Measurements from ENCODE around the gene BMP7.
"Not testable (repeated sequence)": the region's sequence is repeated elsewhere in the genome, so short reads cannot be mapped to it uniquely, and the experiment has no call there.

The BMP7 gene

DNA sequence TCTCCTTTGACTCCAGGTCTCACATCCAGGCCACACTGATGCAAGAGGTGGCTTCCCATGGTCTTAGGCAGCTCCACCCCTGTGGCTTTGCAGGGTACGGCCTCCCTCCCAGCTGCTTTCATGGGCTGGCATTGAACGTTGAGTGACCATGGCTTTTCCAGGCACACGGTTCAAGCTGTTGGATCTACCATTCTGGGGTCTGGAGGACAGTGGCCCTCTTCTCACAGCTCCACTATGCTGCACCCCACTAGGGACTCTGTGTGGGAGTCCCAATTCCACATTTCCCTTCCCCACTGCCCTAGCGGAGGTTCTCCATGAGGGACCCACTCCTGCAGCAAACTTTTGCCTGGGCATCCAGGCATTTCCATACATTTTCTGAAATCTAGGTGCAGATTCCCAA is 27.1 kb downstream of the BMP7 start:
- WGBS, 2 experiments (ENCODE audit: insufficient coverage in 2 of 2) = 81 to 93% methylated on average over 3 to 4 of the region's 4 CpGs
- not testable (repeated sequence) for H3K4me1 ChIP-seq (ENCODE audit: control insufficient read depth, insufficient read depth, low read length, poor library complexity, severe bottlenecking); H3K4me3 ChIP-seq (ENCODE audit: extremely low read depth, insufficient read depth, low read length, poor library complexity, severe bottlenecking); H3K36me3 ChIP-seq (ENCODE audit: control insufficient read depth, insufficient read depth, low read length); H3K9me3 ChIP-seq (ENCODE audit: control insufficient read depth, low read length); H3K27ac ChIP-seq (ENCODE audit: low read depth, low read length, severe bottlenecking)

DNA sequence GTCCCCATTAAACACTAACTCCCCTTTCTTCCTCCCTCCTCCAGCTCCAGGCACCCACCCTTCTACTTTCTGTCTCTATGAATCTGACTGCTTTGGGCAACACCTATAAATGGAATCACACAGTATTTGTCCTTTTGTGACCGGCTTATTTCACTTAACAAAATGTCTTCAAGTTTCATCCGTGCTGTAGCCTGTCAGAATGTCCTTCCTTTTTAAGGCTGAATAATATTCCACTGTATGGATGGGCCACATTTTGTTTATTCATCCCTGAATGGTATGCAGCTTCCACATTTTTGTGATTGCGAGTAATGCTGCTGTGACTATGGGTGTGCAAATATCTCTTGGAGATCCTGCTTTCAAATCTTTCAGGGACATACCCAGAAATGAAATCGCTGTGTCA is 28.4 kb downstream of the BMP7 start:
- no peaks in the 10 kb centered on the region for H3K36me3 ChIP-seq (ENCODE audit: control insufficient read depth, insufficient read depth, low read length)
- no peaks in the 10 kb centered on the region for H3K4me1 ChIP-seq (ENCODE audit: control insufficient read depth, insufficient read depth, low read length, poor library complexity, severe bottlenecking)
- no peak overlapping the region for H3K4me3 ChIP-seq (ENCODE audit: extremely low read depth, insufficient read depth, low read length, poor library complexity, severe bottlenecking)
- 80 to 88% methylated on average over 3 to 4 of the region's 4 CpGs for WGBS, 2 experiments (ENCODE audit: insufficient coverage in 2 of 2)
- H3K9me3 ChIP-seq (ENCODE audit: control insufficient read depth, low read length) = peaks cover 7% of the 10 kb centered on the region
- H3K27ac ChIP-seq (ENCODE audit: low read depth, low read length, severe bottlenecking) = no peak overlapping the region

DNA sequence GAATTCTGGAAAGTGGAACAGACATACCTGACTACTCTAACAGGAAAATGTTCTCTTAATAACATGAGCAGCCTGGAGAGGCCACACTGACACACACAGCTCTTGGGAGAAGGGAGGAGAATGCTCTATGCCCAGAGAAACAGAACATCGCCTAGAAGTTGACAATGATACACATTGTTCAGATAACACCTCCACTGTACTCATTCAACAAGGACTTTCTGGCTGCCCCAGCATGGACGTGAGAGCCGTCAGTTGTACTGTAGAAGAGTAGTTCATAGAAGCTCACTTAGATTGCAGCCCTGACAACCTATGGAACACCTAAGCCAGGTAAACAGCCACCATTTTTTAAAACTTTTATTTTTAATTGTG is 28.9 kb downstream of the BMP7 start:
- Histone ChIP-seq H3K4me3 (ENCODE audit: extremely low read depth, insufficient read depth, low read length, poor library complexity, severe bottlenecking) (no peak overlapping the region), H3K9me3 (ENCODE audit: control insufficient read depth, low read length) (peaks cover 7% of the 10 kb centered on the region), H3K27ac (ENCODE audit: low read depth, low read length, severe bottlenecking) (no peak overlapping the region), H3K4me1 (ENCODE audit: control insufficient read depth, insufficient read depth, low read length, poor library complexity, severe bottlenecking) (no peaks in the 10 kb centered on the region), H3K36me3 (ENCODE audit: control insufficient read depth, insufficient read depth, low read length) (no peaks in the 10 kb centered on the region)
- no CpG with 5 or more reads among the region's 3 CpGs for WGBS, 2 experiments (ENCODE audit: insufficient coverage in 2 of 2)

DNA sequence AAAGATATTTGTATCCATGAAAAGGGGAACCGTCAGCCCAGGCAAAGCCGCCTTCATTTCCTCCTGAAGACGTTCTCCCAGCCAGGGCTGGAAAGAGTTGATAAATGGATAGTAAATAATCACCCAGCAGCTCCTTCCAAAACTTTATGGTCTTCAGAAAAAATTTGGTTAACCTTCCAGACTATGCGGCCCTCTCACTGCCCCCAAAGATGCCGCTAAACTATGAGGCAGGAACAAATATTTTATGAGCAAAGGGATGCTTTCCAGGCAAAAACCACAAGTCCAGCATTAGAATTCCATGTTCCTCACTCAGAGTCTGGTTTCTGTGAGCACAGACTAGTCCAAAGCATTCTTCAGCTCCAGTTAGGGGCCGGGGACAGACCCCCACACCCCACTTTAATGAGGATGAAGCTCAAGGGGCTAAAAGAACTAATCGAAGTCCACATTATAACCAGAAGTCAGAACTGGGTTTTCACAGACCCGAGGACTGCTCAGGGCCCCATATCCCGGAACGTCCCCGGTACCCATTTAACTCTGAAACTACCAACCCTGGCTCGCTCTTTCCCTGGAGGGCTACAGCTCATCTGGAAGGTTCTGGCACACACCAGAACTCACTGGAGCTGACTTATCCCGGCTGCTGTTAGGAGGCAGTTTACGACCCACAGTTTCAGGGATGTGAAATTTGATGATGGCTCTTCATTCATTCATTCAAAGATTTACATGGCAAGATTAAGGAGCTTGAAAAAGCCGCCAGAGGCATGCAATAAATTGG is 29.4 kb downstream of the BMP7 start:
- WGBS, 2 experiments (ENCODE audit: insufficient coverage in 2 of 2) = 86 to 93% methylated on average over 8 to 13 of the region's 15 CpGs
- H3K9me3 ChIP-seq (ENCODE audit: control insufficient read depth, low read length) = peaks cover 7% of the 10 kb centered on the region
- H3K27ac ChIP-seq (ENCODE audit: low read depth, low read length, severe bottlenecking) = no peak overlapping the region
- H3K4me1 ChIP-seq (ENCODE audit: control insufficient read depth, insufficient read depth, low read length, poor library complexity, severe bottlenecking) = no peaks in the 10 kb centered on the region
- no peak overlapping the region for H3K4me3 ChIP-seq (ENCODE audit: extremely low read depth, insufficient read depth, low read length, poor library complexity, severe bottlenecking)
- no peaks in the 10 kb centered on the region for H3K36me3 ChIP-seq (ENCODE audit: control insufficient read depth, insufficient read depth, low read length)

DNA sequence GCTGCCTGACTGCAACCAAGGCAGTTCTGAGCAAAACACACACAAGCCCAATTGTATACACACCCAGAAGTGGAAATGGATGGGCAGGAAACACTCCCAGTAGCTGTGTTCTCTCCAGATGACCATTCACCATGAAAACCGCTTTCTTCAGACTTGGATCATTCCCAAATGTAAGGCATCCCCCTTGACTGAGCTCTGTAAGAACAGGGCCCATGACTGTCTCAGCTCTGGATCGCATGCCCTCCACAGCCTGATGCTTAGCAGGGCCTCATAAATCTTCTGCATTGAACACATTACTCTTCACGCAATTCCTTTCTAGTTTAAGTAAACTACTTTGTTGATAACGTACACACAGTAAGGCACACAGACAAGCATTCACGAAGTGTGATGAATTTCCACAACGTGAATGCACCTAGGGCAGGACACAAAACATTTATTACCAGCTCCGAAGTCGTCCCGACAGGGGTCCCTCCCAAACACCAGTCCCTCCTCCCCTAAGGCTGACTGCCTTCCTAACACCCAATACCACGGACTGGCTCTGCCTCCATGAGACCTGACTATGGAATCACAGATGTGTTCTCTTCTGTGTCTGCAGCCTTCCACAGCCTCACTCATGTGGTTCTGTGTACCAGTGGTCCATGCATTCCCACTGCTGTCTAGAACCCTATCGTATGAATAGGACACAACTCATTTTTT is 31.7 kb downstream of the BMP7 start:
- H3K4me3 ChIP-seq (ENCODE audit: extremely low read depth, insufficient read depth, low read length, poor library complexity, severe bottlenecking) = no peak overlapping the region
- WGBS, 2 experiments (ENCODE audit: insufficient coverage in 2 of 2) = 80 to 82% methylated on average over 10 of the region's 11 CpGs

DNA sequence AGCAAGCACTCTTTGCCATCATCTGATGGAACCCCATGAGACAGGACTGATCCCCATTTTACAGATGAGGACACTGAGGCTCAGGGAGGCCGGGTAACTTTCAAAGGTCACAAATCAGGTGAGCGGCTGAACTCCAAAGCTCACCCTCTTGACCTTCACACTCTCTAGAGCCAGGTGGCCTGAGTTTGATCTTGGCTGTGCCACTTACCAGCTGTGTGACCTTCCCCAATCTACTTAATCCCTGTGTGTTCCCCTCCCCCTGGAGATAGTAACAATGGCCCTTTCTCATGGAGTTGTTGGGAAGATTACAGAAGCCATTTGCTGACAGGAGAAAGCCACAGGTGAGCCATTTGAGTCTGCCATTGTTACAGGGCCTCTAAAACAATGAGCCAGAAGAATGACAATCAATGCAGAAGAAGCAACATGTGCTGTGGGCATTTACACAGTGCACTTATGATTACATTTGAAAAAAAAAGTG is 34.5 kb downstream of the BMP7 start:
- H3K4me1 ChIP-seq (ENCODE audit: control insufficient read depth, insufficient read depth, low read length, poor library complexity, severe bottlenecking) = no peaks in the 10 kb centered on the region
- 80 to 92% methylated on average over 2 of the region's 2 CpGs for WGBS, 2 experiments (ENCODE audit: insufficient coverage in 2 of 2)

More for the DNA sequence above, 31.7 kb downstream of the BMP7 start:
- Histone ChIP-seq H3K27ac (ENCODE audit: low read depth, low read length, severe bottlenecking) (no peak overlapping the region), H3K36me3 (ENCODE audit: control insufficient read depth, insufficient read depth, low read length) (no peaks in the 10 kb centered on the region), H3K9me3 (ENCODE audit: control insufficient read depth, low read length) (peaks cover 3% of the 10 kb centered on the region), H3K4me1 (ENCODE audit: control insufficient read depth, insufficient read depth, low read length, poor library complexity, severe bottlenecking) (no peaks in the 10 kb centered on the region)

DNA sequence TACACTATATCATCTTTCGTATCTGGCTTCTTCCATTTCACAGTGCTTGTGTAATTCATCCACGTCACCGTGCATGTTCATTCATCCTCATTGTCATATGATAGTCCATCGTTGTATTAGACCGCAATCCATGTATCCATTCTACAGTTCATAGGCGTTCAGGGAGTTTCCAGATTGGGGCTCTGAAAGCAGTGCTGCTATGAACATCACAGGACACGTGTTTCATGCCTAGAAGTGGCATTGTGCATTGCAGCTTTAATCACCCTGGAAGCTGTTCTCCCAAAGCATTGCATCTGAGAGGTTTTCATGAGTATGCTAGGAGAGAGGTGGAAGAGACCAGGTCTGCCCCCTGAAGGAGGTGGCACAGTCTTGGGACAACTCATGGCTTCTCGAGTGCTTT is 35.3 kb downstream of the BMP7 start:
- Histone ChIP-seq H3K36me3 (ENCODE audit: control insufficient read depth, insufficient read depth, low read length) (no peaks in the 10 kb centered on the region), H3K4me1 (ENCODE audit: control insufficient read depth, insufficient read depth, low read length, poor library complexity, severe bottlenecking) (no peaks in the 10 kb centered on the region), H3K4me3 (ENCODE audit: extremely low read depth, insufficient read depth, low read length, poor library complexity, severe bottlenecking) (no peak overlapping the region), H3K27ac (ENCODE audit: low read depth, low read length, severe bottlenecking) (no peak overlapping the region), H3K9me3 (ENCODE audit: control insufficient read depth, low read length) (no peaks in the 10 kb centered on the region)
- 80 to 85% methylated on average over 7 to 8 of the region's 8 CpGs for WGBS, 2 experiments (ENCODE audit: insufficient coverage in 2 of 2)

More for the DNA sequence above, 34.5 kb downstream of the BMP7 start:
- H3K27ac ChIP-seq (ENCODE audit: low read depth, low read length, severe bottlenecking) = no peak overlapping the region
- H3K4me3 ChIP-seq (ENCODE audit: extremely low read depth, insufficient read depth, low read length, poor library complexity, severe bottlenecking) = no peak overlapping the region
- H3K9me3 ChIP-seq (ENCODE audit: control insufficient read depth, low read length) = no peaks in the 10 kb centered on the region
- H3K36me3 ChIP-seq (ENCODE audit: control insufficient read depth, insufficient read depth, low read length) = no peaks in the 10 kb centered on the region

DNA sequence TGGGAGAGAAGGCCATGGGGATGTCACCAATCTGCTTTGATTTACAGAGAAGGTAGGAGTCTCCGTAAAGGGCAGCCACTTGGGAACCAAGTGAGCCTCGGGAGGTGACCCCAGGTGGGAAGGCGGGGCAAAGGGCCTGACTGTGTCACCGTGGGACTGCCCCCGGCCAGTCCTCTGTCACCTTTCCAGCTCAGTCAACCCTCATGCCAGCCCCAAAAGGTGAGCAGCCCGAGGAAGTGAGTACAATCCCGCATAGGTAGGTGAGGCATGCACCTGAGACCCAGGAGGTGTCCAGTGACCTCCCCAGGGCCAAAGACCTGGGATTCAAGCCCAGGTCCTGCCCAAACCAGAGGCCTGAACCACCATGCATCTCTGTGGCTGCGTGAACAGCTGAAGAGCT is 36.2 kb downstream of the BMP7 start:
- H3K27ac ChIP-seq (ENCODE audit: low read depth, low read length, severe bottlenecking) = no peak overlapping the region
- H3K9me3 ChIP-seq (ENCODE audit: control insufficient read depth, low read length) = no peaks in the 10 kb centered on the region
- no peak overlapping the region for H3K4me3 ChIP-seq (ENCODE audit: extremely low read depth, insufficient read depth, low read length, poor library complexity, severe bottlenecking)
- 92 to 95% methylated on average over 6 to 8 of the region's 8 CpGs for WGBS, 2 experiments (ENCODE audit: insufficient coverage in 2 of 2)
- H3K4me1 ChIP-seq (ENCODE audit: control insufficient read depth, insufficient read depth, low read length, poor library complexity, severe bottlenecking) = no peaks in the 10 kb centered on the region
- no peaks in the 10 kb centered on the region for H3K36me3 ChIP-seq (ENCODE audit: control insufficient read depth, insufficient read depth, low read length)

DNA sequence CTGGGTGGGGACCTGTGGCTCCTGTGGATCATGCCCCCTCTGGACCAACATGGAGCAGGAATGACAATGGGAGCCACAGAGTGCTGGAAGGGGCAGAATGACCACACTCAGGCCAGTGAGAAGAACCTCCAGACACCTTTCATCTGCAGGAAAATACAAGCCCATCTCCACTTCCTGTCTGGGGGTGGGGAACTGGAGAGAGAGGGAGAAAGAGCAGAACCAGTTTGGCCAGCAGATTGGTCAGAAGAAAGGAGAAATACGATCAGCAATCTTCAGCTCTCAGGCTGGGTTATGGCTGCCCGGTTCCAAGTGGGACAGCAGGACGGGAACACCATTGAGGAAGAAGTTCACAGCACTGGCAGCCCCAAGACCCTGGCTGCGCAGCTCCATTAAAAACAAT is 37.0 kb downstream of the BMP7 start:
- no peak overlapping the region for H3K4me3 ChIP-seq (ENCODE audit: extremely low read depth, insufficient read depth, low read length, poor library complexity, severe bottlenecking)
- 55 to 76% methylated on average over 3 of the region's 4 CpGs for WGBS, 2 experiments (ENCODE audit: insufficient coverage in 2 of 2)
- no peaks in the 10 kb centered on the region for H3K9me3 ChIP-seq (ENCODE audit: control insufficient read depth, low read length)
- no peaks in the 10 kb centered on the region for H3K36me3 ChIP-seq (ENCODE audit: control insufficient read depth, insufficient read depth, low read length)
- H3K27ac ChIP-seq (ENCODE audit: low read depth, low read length, severe bottlenecking) = no peak overlapping the region
- peaks cover 5% of the 10 kb centered on the region for H3K4me1 ChIP-seq (ENCODE audit: control insufficient read depth, insufficient read depth, low read length, poor library complexity, severe bottlenecking)

DNA sequence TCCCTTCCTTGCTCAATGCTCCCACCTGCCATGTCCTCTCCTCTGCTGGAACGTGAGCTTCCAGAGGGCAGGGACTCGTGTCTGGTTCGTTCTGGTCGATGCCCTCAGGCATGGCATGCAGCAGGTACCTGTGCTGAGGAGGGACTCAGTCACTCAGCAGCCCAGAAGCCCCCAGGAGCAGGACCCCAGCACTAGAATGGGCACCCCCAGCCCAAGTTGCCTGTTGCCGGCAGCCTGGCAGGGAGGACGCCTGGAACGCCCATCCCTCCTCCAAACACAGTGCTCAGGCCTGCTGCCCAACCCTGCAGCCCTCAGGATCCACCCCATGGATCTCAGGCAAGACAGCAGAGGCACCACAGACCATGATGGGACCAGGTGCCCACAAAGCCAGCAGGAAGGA is 40.6 kb downstream of the BMP7 start:
- Histone ChIP-seq H3K4me3 (ENCODE audit: extremely low read depth, insufficient read depth, low read length, poor library complexity, severe bottlenecking) (no peak overlapping the region), H3K36me3 (ENCODE audit: control insufficient read depth, insufficient read depth, low read length) (no peaks in the 10 kb centered on the region), H3K4me1 (ENCODE audit: control insufficient read depth, insufficient read depth, low read length, poor library complexity, severe bottlenecking) (peaks cover 5% of the 10 kb centered on the region), H3K27ac (ENCODE audit: low read depth, low read length, severe bottlenecking) (no peak overlapping the region), H3K9me3 (ENCODE audit: control insufficient read depth, low read length) (no peaks in the 10 kb centered on the region)
- 80 to 89% methylated on average over 3 to 7 of the region's 7 CpGs for WGBS, 2 experiments (ENCODE audit: insufficient coverage in 2 of 2)

DNA sequence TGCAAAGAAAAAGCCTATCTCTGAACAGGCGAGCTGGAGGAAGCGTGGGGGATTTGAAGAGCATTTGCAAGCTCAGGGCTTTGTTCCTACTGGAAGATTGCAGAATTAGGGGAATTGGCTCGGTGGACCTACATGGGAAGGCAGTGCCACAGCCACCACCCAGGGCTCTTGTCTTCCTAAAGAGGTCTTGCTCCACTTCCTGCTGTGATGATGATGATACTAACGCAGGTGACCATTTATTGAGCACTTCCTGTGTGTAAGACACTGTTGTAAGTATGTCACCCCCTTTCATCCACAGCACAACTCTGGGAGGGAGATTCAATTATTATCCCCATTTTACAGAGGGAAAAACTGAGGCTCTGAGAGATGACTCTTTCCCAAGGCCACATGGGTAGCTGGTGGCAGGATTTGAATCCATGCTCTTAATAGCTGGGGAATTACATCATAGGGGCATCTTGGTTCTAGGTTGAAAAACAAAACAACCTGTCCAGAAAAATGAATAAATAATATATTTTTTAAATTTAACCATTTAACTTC is 41.2 kb downstream of the BMP7 start:
- Histone ChIP-seq H3K4me3 (ENCODE audit: extremely low read depth, insufficient read depth, low read length, poor library complexity, severe bottlenecking) (no peak overlapping the region), H3K36me3 (ENCODE audit: control insufficient read depth, insufficient read depth, low read length) (no peaks in the 10 kb centered on the region), H3K4me1 (ENCODE audit: control insufficient read depth, insufficient read depth, low read length, poor library complexity, severe bottlenecking) (peaks cover 5% of the 10 kb centered on the region), H3K27ac (ENCODE audit: low read depth, low read length, severe bottlenecking) (no peak overlapping the region), H3K9me3 (ENCODE audit: control insufficient read depth, low read length) (no peaks in the 10 kb centered on the region)
- 87 to 94% methylated on average over 3 of the region's 4 CpGs for WGBS, 2 experiments (ENCODE audit: insufficient coverage in 2 of 2)
